BE2C (cell line): Measurements from ENCODE around the gene SLC9A3.
"Not testable (repeated sequence)": the region's sequence is repeated elsewhere in the genome, so short reads cannot be mapped to it uniquely, and the experiment has no call there.

Source experiments
- DNase-seq: peaks from one replicate; pipeline ENCODE4 v3.0.0-alpha.2; 2020
- H3K27me3 ChIP-seq: fragments of 250-450 bp; sonication (Bioruptor Pico); 2 replicates; pipeline ENCODE4 v1.5.1; 2020; ENCODE audit warnings: mild to moderate bottlenecking
- H3K36me3 ChIP-seq: fragments of 250-450 bp; sonication (Bioruptor Pico); 2 replicates; pipeline ENCODE4 v1.5.1; 2020; ENCODE audit warnings: mild to moderate bottlenecking
- H3K4me1 ChIP-seq: fragments of 250-450 bp; sonication (Bioruptor Pico); 2 replicates; pipeline ENCODE4 v1.5.1; 2020
- H3K4me3 ChIP-seq: 2 replicates; pipeline ENCODE4 v1.5.1; 2011; ENCODE audit warnings: low read depth, low read length
- H3K9me3 ChIP-seq: fragments of 250-450 bp; sonication (Bioruptor Pico); 2 replicates; pipeline ENCODE4 v1.5.1; 2020
- TF ChIP-seq, protein P1 (sequence below): IDR thresholded peaks from 2 replicates; pipeline ENCODE4 v1.5.1; 2012; ENCODE audit warnings: mild to moderate bottlenecking, low read depth, low read length

The SLC9A3 gene

DNA sequence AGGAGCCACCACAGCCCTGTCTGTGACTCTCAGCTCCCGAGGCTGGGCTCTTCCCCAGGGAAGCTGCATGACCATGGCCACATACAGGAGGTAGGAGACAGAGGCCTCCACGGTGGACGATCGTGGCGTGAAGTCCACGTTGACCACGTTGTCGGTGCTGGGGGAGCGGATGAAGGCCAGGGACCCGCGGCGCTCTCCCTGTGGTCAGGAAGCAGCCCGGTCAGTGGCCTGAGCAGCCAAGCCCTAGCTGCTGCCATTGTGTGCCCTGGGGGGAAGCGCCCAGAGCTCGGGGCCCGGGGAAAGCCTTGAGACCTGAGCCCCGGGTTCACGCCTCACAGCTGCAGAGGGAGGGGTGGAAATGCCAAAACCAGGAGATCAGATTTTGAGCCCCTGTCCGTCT lies 47.0 kb downstream of the SLC9A3 start:
- TF ChIP-seq, protein P1, sequence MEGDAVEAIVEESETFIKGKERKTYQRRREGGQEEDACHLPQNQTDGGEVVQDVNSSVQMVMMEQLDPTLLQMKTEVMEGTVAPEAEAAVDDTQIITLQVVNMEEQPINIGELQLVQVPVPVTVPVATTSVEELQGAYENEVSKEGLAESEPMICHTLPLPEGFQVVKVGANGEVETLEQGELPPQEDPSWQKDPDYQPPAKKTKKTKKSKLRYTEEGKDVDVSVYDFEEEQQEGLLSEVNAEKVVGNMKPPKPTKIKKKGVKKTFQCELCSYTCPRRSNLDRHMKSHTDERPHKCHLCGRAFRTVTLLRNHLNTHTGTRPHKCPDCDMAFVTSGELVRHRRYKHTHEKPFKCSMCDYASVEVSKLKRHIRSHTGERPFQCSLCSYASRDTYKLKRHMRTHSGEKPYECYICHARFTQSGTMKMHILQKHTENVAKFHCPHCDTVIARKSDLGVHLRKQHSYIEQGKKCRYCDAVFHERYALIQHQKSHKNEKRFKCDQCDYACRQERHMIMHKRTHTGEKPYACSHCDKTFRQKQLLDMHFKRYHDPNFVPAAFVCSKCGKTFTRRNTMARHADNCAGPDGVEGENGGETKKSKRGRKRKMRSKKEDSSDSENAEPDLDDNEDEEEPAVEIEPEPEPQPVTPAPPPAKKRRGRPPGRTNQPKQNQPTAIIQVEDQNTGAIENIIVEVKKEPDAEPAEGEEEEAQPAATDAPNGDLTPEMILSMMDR = no peak
- no peak for DNase-seq
- H3K4me1 ChIP-seq = no peaks in the 10 kb centered on the region
- no peaks in the 10 kb centered on the region; the same call in 1 of the 2 replicates for H3K36me3 ChIP-seq
- no peak overlapping the region for H3K4me3 ChIP-seq
- H3K27me3 ChIP-seq = peaks cover 59% of the 10 kb centered on the region
- no peaks in the 10 kb centered on the region for H3K9me3 ChIP-seq

- H3K4me1 ChIP-seq = no peaks in the 10 kb centered on the region
- H3K27me3 ChIP-seq = peaks cover 59% of the 10 kb centered on the region
- TF ChIP-seq, protein P1 = no peak
Measured at GRCh38 chr5:476814-477175, 47.5 kb downstream of the SLC9A3 start.

DNA sequence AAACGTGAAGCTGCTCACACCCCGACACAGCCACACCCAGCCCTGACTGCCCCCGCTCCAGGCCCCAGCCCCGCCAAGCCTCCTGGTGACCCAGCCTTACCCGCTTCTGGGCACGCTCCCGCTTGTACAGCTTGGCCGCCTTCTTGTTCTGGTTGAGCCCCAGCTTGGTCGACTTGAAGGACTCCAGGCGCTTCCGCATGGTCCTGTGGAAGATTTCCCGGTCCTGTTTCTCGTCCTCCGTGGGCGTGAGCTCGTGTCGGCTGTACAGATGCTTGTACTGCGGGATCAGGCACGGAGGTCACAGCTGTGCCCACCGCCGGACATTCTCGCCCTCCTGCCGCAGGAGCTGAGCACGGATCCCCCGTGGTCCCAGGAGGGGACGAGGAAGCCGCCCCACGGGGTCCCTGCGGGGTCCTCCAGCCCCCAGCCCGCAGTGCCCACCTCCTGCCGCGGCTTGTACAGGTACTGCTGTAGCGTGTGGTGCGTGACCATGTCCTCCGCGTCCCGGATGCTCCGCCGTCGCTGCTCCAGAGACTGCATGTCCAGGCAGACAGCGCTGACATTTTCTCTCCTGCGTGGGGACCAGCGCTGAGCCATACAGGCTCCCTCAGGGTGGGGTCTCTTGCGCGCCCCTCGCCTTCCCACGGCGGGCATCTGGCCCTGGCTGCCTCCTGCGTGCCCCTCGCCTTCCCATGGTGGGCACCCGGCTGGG lies 48.0 kb downstream of the SLC9A3 start:
- no peaks in the 10 kb centered on the region for H3K4me1 ChIP-seq
- no peaks in the 10 kb centered on the region for H3K9me3 ChIP-seq
- H3K4me3 ChIP-seq = no peak overlapping the region
- peaks cover 4% of the 10 kb centered on the region for H3K36me3 ChIP-seq
- peaks cover 59% of the 10 kb centered on the region for H3K27me3 ChIP-seq
- TF ChIP-seq, protein P1 = no peak
- DNase-seq = no peak

More at GRCh38 chr5:476814-477175, 47.5 kb downstream of the SLC9A3 start:
- no peaks in the 10 kb centered on the region; the same call in 1 of the 2 replicates for H3K36me3 ChIP-seq
- H3K4me3 ChIP-seq = no peak overlapping the region
- DNase-seq = no peak
- H3K9me3 ChIP-seq = no peaks in the 10 kb centered on the region

DNA sequence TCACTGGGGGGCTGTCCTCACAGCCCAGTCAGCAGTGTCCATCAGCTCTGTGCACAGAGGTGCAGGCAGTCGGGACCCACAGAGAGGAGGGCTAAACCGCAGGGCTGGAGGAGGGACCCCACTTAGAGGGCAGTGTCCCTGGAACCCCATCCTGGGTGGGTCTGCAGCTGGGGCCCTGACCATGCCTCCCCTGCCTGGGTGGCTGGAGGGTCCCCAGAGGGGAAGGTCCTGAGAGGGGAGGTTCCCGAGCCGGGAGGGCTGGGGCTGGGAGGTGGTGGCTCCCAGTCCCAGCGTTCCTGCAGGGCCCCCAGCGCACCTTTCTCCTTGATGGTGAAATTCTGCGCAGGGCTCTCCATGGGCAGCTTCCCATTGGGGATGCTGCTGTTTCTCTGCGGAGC lies 48.5 kb downstream of the SLC9A3 start:
- H3K27me3 ChIP-seq = peaks cover 59% of the 10 kb centered on the region
- peaks cover 8% of the 10 kb centered on the region for H3K36me3 ChIP-seq
- TF ChIP-seq, protein P1 = no peak
- no peak for DNase-seq
- H3K9me3 ChIP-seq = no peaks in the 10 kb centered on the region
- no peaks in the 10 kb centered on the region for H3K4me1 ChIP-seq
- no peak overlapping the region for H3K4me3 ChIP-seq

DNA sequence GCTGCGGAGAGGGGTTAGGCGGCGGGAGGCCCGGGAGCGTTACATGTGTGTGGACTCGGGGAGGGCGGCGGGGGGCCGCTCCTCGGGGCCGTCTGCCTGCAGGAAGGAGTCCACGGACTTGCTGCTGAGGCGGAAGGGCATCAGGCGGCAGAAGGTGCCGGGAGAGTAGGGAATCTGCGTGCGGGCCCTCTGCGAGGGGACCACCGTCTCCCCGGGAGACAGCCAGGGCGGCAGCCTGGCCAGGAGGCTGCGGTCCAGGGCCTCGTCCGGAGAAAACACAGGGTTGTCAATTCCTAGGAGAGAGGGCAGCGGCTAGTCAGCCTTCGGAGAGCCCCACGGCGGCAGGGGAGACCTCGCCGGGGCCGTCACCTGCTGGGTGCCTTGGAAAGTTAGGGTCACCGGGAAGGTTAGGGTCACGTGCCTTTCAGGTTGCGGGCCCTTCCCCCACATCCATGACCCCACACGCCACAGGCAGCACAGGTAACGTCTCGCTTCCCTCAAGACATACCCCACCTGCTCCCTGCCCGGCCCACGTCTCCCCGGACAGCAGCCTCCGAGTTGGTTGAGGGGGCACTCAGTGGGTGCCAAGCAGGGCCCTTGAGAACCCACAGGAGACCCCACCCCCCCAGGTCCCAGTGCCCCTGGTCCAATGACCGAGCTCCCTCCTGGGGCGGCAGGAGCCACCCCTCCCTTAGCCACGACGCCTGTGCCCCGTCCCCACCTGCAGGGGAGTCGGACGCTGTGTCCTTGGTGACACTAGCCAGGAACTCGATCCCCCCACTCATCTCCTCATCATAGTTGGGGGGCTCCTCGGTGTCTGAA lies 49.2 kb downstream of the SLC9A3 start:
- Histone ChIP-seq H3K4me1 (no peaks in the 10 kb centered on the region), H3K4me3 (no peak overlapping the region), H3K27me3 (peaks cover 56% of the 10 kb centered on the region), H3K36me3 (peaks cover 8% of the 10 kb centered on the region), H3K9me3 (no peaks in the 10 kb centered on the region)
- DNase-seq = peak; percentile 14
- TF ChIP-seq, protein P1 = no peak

DNA sequence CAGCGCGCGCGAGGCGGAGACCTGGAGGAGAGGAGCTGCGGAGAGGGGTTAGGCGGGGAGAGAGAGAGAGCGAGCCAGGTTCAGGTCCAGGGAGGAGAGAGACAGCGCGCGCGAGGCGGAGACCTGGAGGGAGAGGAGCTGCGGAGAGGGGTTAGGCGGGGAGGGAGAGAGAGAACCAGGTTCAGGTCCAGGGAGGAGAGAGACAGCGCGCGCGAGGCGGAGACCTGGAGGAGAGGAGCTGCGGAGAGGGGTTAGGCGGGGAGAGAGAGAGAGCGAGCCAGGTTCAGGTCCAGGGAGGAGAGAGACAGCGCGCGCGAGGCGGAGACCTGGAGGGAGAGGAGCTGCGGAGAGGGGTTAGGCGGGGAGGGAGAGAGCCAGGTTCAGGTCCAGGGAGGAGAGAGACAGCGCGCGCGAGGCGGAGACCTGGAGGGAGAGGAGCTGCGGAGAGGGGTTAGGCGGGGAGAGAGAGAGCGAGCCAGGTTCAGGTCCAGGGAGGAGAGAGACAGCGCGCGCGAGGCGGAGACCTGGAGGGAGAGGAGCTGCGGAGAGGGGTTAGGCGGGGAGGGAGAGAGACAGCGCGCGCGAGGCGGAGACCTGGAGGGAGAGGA lies 49.9 kb downstream of the SLC9A3 start:
- H3K36me3 ChIP-seq, H3K9me3 ChIP-seq, DNase-seq, H3K4me1 ChIP-seq, H3K4me3 ChIP-seq: not testable (repeated sequence)
- peaks cover 54% of the 10 kb centered on the region for H3K27me3 ChIP-seq
